Breast epithelium (tissue), 4 donors: ENCODE measurements around the gene RIN1. TPM values are rescaled to one million over a fixed set of nuclear protein-coding genes. Genes with fewer than 3 reads are reported as not detected.

Experiments
- DNase-seq, 2 donors: peaks; one replicate each; pipeline ENCODE4 v3.0.0-alpha.2; 2019; ENCODE audit warnings: low spot score in 2 of 2
- H3K27ac ChIP-seq, 2 donors: fragments of 200-600 bp; sonication (generic) in 1 of 2; one replicate each; pipeline ENCODE4 v1.5.1; 2016 to 2019; ENCODE audit warnings: mild to moderate bottlenecking in 1 of 2
- H3K27me3 ChIP-seq, 2 donors: fragments of 200-600 bp; sonication (generic) in 1 of 2; one replicate each; pipeline versions ENCODE4 v1.5.1 to v1.6.0; 2017 to 2019; ENCODE audit warnings: control low read depth in 1 of 2, mild to moderate bottlenecking in 1 of 2
- H3K36me3 ChIP-seq: fragments of 200-600 bp; one replicate; pipeline ENCODE4 v1.5.1; 2019
- H3K4me1 ChIP-seq, 2 donors: fragments of 200-600 bp; sonication (generic); one replicate each; pipeline ENCODE4 v1.5.1; 2016 to 2019; ENCODE audit warnings: control low read depth in 1 of 2
- H3K4me3 ChIP-seq, 3 donors: fragments of 200-600 bp; sonication (generic); 1 replicate in 2 of 3; 2 replicates in 1 of 3; pipeline ENCODE4 v1.5.1; 2016 to 2019; ENCODE audit warnings: mild to moderate bottlenecking in 3 of 3, moderate library complexity in 2 of 3
- H3K9me3 ChIP-seq, 2 donors: fragments of 200-600 bp; sonication (generic) in 1 of 2; one replicate each; pipeline ENCODE4 v1.5.1; 2016 to 2019; ENCODE audit warnings: control low read depth in 1 of 2
- CTCF ChIP-seq, 3 donors: fragments of 450-650 bp; IDR thresholded peaks; one replicate each; pipeline ENCODE4 v1.5.1; 2016 to 2017; ENCODE audit warnings: antibody characterized with exemption in 3 of 3, mild to moderate bottlenecking in 3 of 3, moderate library complexity in 3 of 3
- POLR2A ChIP-seq: fragments of 450-650 bp; IDR thresholded peaks from one replicate; pipeline ENCODE4 v1.6.1; 2016; ENCODE audit warnings: antibody characterized with exemption, mild to moderate bottlenecking, moderate library complexity
- POLR2AphosphoS5 ChIP-seq, 3 donors: sonication (generic); formaldehyde crosslinking; IDR thresholded peaks; one replicate each; pipeline ENCODE4 v1.6.1; 2017; ENCODE audit warnings: antibody characterized with exemption in 3 of 3
- intact Hi-C: fragments of 100-400 bp; cut with DNase I; formaldehyde crosslinking; loops from one replicate; pipeline ENCODE4 v1.15.1; 2023; ENCODE audit warnings: low total_unique reads
- total RNA-seq, 3 donors: library from RNA; depleted of rRNA; stranded (reverse); fragments of >200 nt; gene quantifications; one replicate each; pipeline ENCODE4 v1.1.0, GENCODE V29; 2016

Gene RIN1
- total RNA-seq, 3 donors from 2014 or later: 3.2 to 6.6 (median 5.2) TPM

GRCh38 chr11:66343176-66343575, 6.9 kb upstream of the RIN1 start:
- intact Hi-C loops: no loop called here
- no peak for DNase-seq

GRCh38 chr11:66341502-66342126, 5.4 kb upstream of the RIN1 start:
- DNase-seq: no peak
- peaks cover under 1 to 25% of the 10 kb centered on the region in 2 donors for H3K4me1 ChIP-seq
- H3K4me3 ChIP-seq: no peak overlapping the region
- H3K27ac ChIP-seq: no peak overlapping the region
- H3K9me3 ChIP-seq: no peaks in the 10 kb centered on the region
- H3K27me3 ChIP-seq: no peaks in the 10 kb centered on the region
- TF ChIP-seq POLR2A: no peak
- TF ChIP-seq POLR2AphosphoS5 (IDR thresholded peaks at IDR 0.05): no peak
- TF ChIP-seq CTCF (IDR thresholded peaks at IDR 0.05): no peak
- intact Hi-C loops: no loop called here
- peaks cover 10% of the 10 kb centered on the region for H3K36me3 ChIP-seq

More at GRCh38 chr11:66343176-66343575, 6.9 kb upstream of the RIN1 start:
- Histone ChIP-seq H3K4me1 (peaks cover 0 to 25% of the 10 kb centered on the region in 2 donors), H3K27me3 (no peaks in the 10 kb centered on the region), H3K27ac (no peak overlapping the region), H3K4me3 (no peak overlapping the region), H3K9me3 (no peaks in the 10 kb centered on the region), H3K36me3 (peaks cover 10% of the 10 kb centered on the region)
- no peak for TF ChIP-seq POLR2AphosphoS5 (IDR thresholded peaks at IDR 0.05)
- TF ChIP-seq POLR2A: no peak
- TF ChIP-seq CTCF (IDR thresholded peaks at IDR 0.05): no peak

- no peaks in the 10 kb centered on the region for H3K9me3 ChIP-seq
- intact Hi-C loops: no loop called here
- H3K27ac ChIP-seq: no peak overlapping the region
- DNase-seq: no peak
- H3K36me3 ChIP-seq: peaks cover 10% of the 10 kb centered on the region
- no peaks in the 10 kb centered on the region for H3K27me3 ChIP-seq
- peaks cover 4 to 18% of the 10 kb centered on the region in 2 donors for H3K4me1 ChIP-seq
- no peak for TF ChIP-seq POLR2AphosphoS5 (IDR thresholded peaks at IDR 0.05)
- TF ChIP-seq POLR2A: no peak
- TF ChIP-seq CTCF (IDR thresholded peaks at IDR 0.05): no peak
- no peak overlapping the region for H3K4me3 ChIP-seq
These were observed 4.6 kb upstream of the RIN1 start for GRCh38 chr11:66340596-66341501.

DNA sequence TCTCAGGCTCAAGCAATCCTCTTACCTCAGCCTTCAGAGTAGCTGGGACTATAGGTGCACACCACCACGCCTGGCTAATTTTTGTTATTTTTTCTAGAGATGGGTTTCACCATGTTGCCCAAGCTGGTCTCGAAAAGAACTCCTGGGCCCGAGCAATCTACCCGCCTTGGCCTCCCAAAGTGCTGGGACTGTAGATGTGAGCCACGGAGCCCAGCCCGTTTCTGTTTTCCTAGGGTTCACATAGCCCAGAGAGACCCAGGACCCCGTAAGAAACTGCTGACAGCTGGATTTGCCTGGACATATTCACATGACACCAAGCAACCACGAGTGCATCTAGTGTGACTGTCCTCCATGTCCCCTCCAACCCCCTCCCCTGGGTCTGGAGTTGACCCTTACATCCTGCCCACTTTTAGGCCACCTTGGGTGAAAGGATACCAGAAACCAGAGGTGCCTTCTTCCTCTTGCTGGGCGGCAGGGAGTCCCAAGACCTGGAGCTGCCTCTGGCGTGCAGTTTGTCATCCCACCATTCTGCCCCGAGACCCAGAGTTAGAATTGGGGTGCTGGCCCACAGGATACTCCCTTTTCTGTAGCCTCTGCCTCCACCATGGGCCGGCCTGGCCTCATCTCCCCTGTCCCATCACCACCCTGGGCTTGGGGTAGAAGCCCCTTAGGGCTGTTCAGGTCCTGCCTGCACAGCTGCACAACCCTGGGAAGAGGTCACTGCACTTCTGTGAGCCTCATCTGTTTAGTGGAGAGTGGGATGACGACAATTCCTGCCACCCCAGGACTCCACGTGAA, 3.7 kb upstream of the RIN1 start:
- Histone ChIP-seq H3K4me3 (no peak overlapping the region), H3K9me3 (no peaks in the 10 kb centered on the region), H3K27me3 (no peaks in the 10 kb centered on the region), H3K4me1 (peaks cover 5 to 12% of the 10 kb centered on the region in 2 donors), H3K36me3 (peaks cover 10% of the 10 kb centered on the region), H3K27ac (no peak overlapping the region)
- intact Hi-C loops: no loop called here
- no peak for TF ChIP-seq CTCF (IDR thresholded peaks at IDR 0.05)
- no peak for TF ChIP-seq POLR2AphosphoS5 (IDR thresholded peaks at IDR 0.05)
- TF ChIP-seq POLR2A: no peak
- no peak for DNase-seq
